GM12864 (cell line): ENCODE results near the gene RPL31.

Experiments used
- DNase-seq: peaks from one replicate; pipeline ENCODE4 v3.0.0-alpha.2; 2011; ENCODE audit warnings: low read depth
- H3K4me3 ChIP-seq: 2 replicates; pipeline ENCODE4 v1.5.1; 2011; ENCODE audit warnings: mild to moderate bottlenecking, low read depth, low read length, control low read depth
- CTCF ChIP-seq: IDR thresholded peaks from 2 replicates; pipeline ENCODE4 v1.5.1; 2011; ENCODE audit warnings: low read depth, mild to moderate bottlenecking, moderate library complexity, low read length, control low read depth, inconsistent platforms; ENCODE audit errors: missing control alignments

The RPL31 gene

GRCh38 chr2:100992262-100992661, 9.8 kb upstream of the RPL31 start:
- no peak for TF ChIP-seq CTCF
- H3K4me3 ChIP-seq: no peak overlapping the region
- DNase-seq: no peak

GRCh38 chr2:100993294-100993693, 8.8 kb upstream of the RPL31 start:
- H3K4me3 ChIP-seq: no peak overlapping the region
- TF ChIP-seq CTCF: no peak
- DNase-seq: no peak

GRCh38 chr2:100995309-100996075, 6.6 kb upstream of the RPL31 start:
- DNase-seq: no peak
- no peak for TF ChIP-seq CTCF
- H3K4me3 ChIP-seq: no peak overlapping the region

- H3K4me3 ChIP-seq: no peak overlapping the region
- no peak for DNase-seq
- TF ChIP-seq CTCF: no peak
Measured at GRCh38 chr2:100997509-100998234, 4.4 kb upstream of the RPL31 start.

GRCh38 chr2:100998235-100998573, 3.9 kb upstream of the RPL31 start:
- H3K4me3 ChIP-seq: no peak overlapping the region
- DNase-seq: no peak
- TF ChIP-seq CTCF: no peak

- no peak for DNase-seq
- no peak for TF ChIP-seq CTCF
- H3K4me3 ChIP-seq: no peak overlapping the region
Measured at GRCh38 chr2:100999995-101000394, 2.1 kb upstream of the RPL31 start.
